ENCODE results near the gene IMMP2L. TPM values are rescaled to one million over a fixed set of nuclear protein-coding genes. Genes with fewer than 3 reads are reported as not detected.

Gene IMMP2L
- total RNA-seq, 1 experiment from 2014 or later, result 8.8 TPM

- Histone ChIP-seq H3K36me3 (ENCODE audit: control insufficient read depth, insufficient read depth, low read length) (no peaks in the 10 kb centered on the region), H3K4me3 (ENCODE audit: low read depth in 2 of 2, low read length in 2 of 2) (no peak overlapping the region), H3K9me3 (ENCODE audit: control insufficient read depth, insufficient read depth, low read depth, low read length) (no peaks in the 10 kb centered on the region), H3K27ac (ENCODE audit: low read length) (no peak overlapping the region), H3K4me1 (ENCODE audit: control insufficient read depth, insufficient read depth, low read length) (no peaks in the 10 kb centered on the region), H3K27me3 (ENCODE audit: control insufficient read depth, insufficient read depth, low read length) (no peaks in the 10 kb centered on the region)
- no peak for TF ChIP-seq SIN3A (IDR thresholded peaks at IDR 0.05; ENCODE audit: borderline replicate concordance, insufficient read depth, low read depth, low read length)
- TF ChIP-seq TCF7L2 (IDR thresholded peaks at IDR 0.05; ENCODE audit: low read depth, low read length), result no peak
- TF ChIP-seq CTCF (IDR thresholded peaks at IDR 0.05), result no peak
- no peak for TF ChIP-seq POLR2AphosphoS5 (IDR thresholded peaks at IDR 0.05; ENCODE audit: low read depth, low read length)
- TF ChIP-seq REST (IDR thresholded peaks at IDR 0.05; ENCODE audit: insufficient read depth in 1 of 2, low read depth in 2 of 2, low read length in 1 of 2), result no peak
- no peak for ATAC-seq
- no peak for DNase-seq (ENCODE audit: low read depth, low spot score)
- no TSS peak for BruUV-seq (replicated peaks)
- POLR2A ChIA-PET, result no interaction called here
- CTCF ChIA-PET, result no interaction called here
- in situ Hi-C loops (cut with HindIII; ENCODE audit: low pct_unique_long_range_greater_than_20kb, low sequenced_read_pairs), result no loop called here
- intact Hi-C loops (cut with micrococcal nuclease; ENCODE audit: unreplicated experiment), result no loop called here
These were observed 279.7 kb downstream of the IMMP2L start for GRCh38 chr7:111282626-111283025.

- H3K4me3 ChIP-seq (ENCODE audit: low read depth in 2 of 2, low read length in 2 of 2), result no peak overlapping the region
- no peak for TF ChIP-seq REST (IDR thresholded peaks at IDR 0.05; ENCODE audit: insufficient read depth in 1 of 2, low read depth in 2 of 2, low read length in 1 of 2)
- no peak for TF ChIP-seq SIN3A (IDR thresholded peaks at IDR 0.05; ENCODE audit: borderline replicate concordance, insufficient read depth, low read depth, low read length)
- no peak for TF ChIP-seq POLR2AphosphoS5 (IDR thresholded peaks at IDR 0.05; ENCODE audit: low read depth, low read length)
- TF ChIP-seq CTCF (IDR thresholded peaks at IDR 0.05), result no peak
- TF ChIP-seq TCF7L2 (IDR thresholded peaks at IDR 0.05; ENCODE audit: low read depth, low read length), result no peak
- intact Hi-C loops (cut with micrococcal nuclease; ENCODE audit: unreplicated experiment) (no loop called here), in situ Hi-C loops (cut with HindIII; ENCODE audit: low pct_unique_long_range_greater_than_20kb, low sequenced_read_pairs) (no loop called here)
- ChIA-PET POLR2A (no interaction called here), CTCF (no interaction called here)
- H3K27me3 ChIP-seq (ENCODE audit: control insufficient read depth, insufficient read depth, low read length), result no peaks in the 10 kb centered on the region
- H3K9me3 ChIP-seq (ENCODE audit: control insufficient read depth, insufficient read depth, low read depth, low read length), result no peaks in the 10 kb centered on the region
- ATAC-seq (no peak), DNase-seq (ENCODE audit: low read depth, low spot score) (no peak)
- no peaks in the 10 kb centered on the region for H3K36me3 ChIP-seq (ENCODE audit: control insufficient read depth, insufficient read depth, low read length)
- no peaks in the 10 kb centered on the region for H3K4me1 ChIP-seq (ENCODE audit: control insufficient read depth, insufficient read depth, low read length)
- H3K27ac ChIP-seq (ENCODE audit: low read length), result no peak overlapping the region
- BruUV-seq (replicated peaks), result no TSS peak
These were observed 287.4 kb downstream of the IMMP2L start for GRCh38 chr7:111274857-111275256.
